ENCODE measurements around the gene SPATA12.

Gene SPATA12

DNA sequence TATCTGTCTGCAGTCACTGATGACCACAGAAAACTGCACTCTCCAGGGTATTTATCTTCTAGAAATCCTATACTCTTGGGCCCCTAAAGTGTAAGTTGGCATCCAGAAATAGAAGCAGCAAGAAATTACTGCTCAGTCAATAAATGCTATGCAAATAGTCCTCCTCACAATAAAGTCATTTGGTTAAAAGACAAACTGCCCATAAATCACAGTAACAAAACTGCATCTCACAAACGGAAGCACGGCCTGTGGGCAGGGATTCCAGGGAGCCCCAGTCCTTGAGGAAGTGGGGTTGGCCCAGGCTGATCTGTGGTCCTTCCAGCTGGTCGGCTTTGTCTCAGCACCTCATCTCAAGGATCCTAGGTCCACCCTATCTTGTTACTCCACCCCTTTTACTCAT lies 29.7 kb upstream of the SPATA12 start:
- no peaks in the 10 kb centered on the region for H3K9me2 ChIP-seq (replicated peaks; ENCODE audit: low read depth, low read length)
- H3K4me2 ChIP-seq (ENCODE audit: low read depth, low read length, poor library complexity, severe bottlenecking): no peak overlapping the region
- H3K27me3 ChIP-seq (ENCODE audit: insufficient read depth, low read length, poor library complexity, severe bottlenecking): no peaks in the 10 kb centered on the region
- no peaks in the 10 kb centered on the region for H4K20me1 ChIP-seq (ENCODE audit: insufficient read depth, low read length, poor library complexity, severe bottlenecking)
- TF ChIP-seq EZH2phosphoT487 (IDR thresholded peaks at IDR 0.05; ENCODE audit: borderline replicate concordance): no peak
- TF ChIP-seq, protein P1, sequence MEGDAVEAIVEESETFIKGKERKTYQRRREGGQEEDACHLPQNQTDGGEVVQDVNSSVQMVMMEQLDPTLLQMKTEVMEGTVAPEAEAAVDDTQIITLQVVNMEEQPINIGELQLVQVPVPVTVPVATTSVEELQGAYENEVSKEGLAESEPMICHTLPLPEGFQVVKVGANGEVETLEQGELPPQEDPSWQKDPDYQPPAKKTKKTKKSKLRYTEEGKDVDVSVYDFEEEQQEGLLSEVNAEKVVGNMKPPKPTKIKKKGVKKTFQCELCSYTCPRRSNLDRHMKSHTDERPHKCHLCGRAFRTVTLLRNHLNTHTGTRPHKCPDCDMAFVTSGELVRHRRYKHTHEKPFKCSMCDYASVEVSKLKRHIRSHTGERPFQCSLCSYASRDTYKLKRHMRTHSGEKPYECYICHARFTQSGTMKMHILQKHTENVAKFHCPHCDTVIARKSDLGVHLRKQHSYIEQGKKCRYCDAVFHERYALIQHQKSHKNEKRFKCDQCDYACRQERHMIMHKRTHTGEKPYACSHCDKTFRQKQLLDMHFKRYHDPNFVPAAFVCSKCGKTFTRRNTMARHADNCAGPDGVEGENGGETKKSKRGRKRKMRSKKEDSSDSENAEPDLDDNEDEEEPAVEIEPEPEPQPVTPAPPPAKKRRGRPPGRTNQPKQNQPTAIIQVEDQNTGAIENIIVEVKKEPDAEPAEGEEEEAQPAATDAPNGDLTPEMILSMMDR (conservative IDR thresholded peaks at IDR 0.05; ENCODE audit: low read length): no peak
- no peaks in the 10 kb centered on the region for H3K9me3 ChIP-seq (ENCODE audit: insufficient read depth, low read depth, low read length)
- H3F3A ChIP-seq (ENCODE audit: low read depth): no peaks in the 10 kb centered on the region
- peaks cover 29% of the 10 kb centered on the region for H3K4me1 ChIP-seq (ENCODE audit: insufficient read depth, low read length, poor library complexity, severe bottlenecking)
- H3K4me3 ChIP-seq (ENCODE audit: low read length, poor library complexity, severe bottlenecking): no peak overlapping the region
- H3K79me2 ChIP-seq (ENCODE audit: insufficient read depth, low read length): no peaks in the 10 kb centered on the region
- no peak overlapping the region for H2AFZ ChIP-seq (ENCODE audit: low read length)
- H3K36me3 ChIP-seq (ENCODE audit: insufficient read depth, low read length): no peaks in the 10 kb centered on the region
- H3K9ac ChIP-seq (ENCODE audit: low read depth, low read length, poor library complexity, severe bottlenecking): no peak overlapping the region

DNA sequence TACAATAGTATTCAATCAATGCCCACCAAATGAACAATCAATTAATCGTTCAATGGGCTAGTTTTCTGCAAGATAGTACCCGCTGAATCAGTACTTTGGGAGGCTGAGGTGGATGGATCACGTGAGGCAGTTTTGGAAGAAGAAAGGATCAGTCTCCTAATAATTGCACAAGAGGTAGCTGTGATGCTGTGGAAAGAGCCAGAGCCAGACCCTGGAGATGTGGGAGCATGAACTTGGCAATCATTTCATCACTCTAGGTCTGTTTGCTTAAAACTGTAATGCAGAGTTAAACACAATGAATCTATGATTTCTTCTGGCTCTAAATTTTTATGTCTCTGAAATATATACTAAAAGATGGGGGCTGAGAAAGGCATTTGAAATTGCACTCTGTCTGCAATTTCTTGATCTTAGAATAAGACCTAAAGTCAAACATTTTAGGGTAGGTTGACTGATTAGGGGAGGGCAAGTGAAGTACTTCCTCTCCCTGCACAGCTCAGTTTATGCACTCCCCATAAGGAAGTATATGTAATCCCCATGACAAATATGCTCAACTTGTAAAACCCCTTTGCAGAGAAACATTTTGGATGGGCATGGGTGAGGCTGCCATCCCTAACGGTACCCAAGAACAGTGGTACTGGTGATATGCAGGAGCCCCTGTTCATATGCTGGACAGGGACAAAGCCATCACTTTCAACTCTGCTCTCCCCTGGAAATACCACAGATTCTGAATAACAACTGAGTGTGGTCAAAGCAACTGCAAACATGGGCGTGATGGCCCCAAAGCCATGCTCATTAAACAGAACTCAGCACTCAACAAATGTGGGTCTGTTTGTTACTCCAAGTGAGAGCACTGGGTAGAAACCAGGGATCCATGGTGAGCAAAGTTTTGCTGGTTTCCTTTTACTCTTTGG lies 28.6 kb upstream of the SPATA12 start:
- no peaks in the 10 kb centered on the region for H3F3A ChIP-seq (ENCODE audit: low read depth)
- H2AFZ ChIP-seq (ENCODE audit: low read length): peak overlapping the region; percentile 23
- peak overlapping the region; percentile 33 for H3K4me2 ChIP-seq (ENCODE audit: low read depth, low read length, poor library complexity, severe bottlenecking)
- peak overlapping the region; percentile 1 for H3K9ac ChIP-seq (ENCODE audit: low read depth, low read length, poor library complexity, severe bottlenecking)
- no peaks in the 10 kb centered on the region for H3K9me2 ChIP-seq (replicated peaks; ENCODE audit: low read depth, low read length)
- TF ChIP-seq, protein P1 (conservative IDR thresholded peaks at IDR 0.05; ENCODE audit: low read length): no peak
- TF ChIP-seq EZH2phosphoT487 (IDR thresholded peaks at IDR 0.05; ENCODE audit: borderline replicate concordance): no peak
- no peaks in the 10 kb centered on the region for H3K9me3 ChIP-seq (ENCODE audit: insufficient read depth, low read depth, low read length)
- no peaks in the 10 kb centered on the region for H4K20me1 ChIP-seq (ENCODE audit: insufficient read depth, low read length, poor library complexity, severe bottlenecking)
- H3K36me3 ChIP-seq (ENCODE audit: insufficient read depth, low read length): no peaks in the 10 kb centered on the region
- H3K4me1 ChIP-seq (ENCODE audit: insufficient read depth, low read length, poor library complexity, severe bottlenecking): peaks cover 26% of the 10 kb centered on the region
- no peaks in the 10 kb centered on the region for H3K27me3 ChIP-seq (ENCODE audit: insufficient read depth, low read length, poor library complexity, severe bottlenecking)
- no peak overlapping the region for H3K4me3 ChIP-seq (ENCODE audit: low read length, poor library complexity, severe bottlenecking)
- H3K79me2 ChIP-seq (ENCODE audit: insufficient read depth, low read length): no peaks in the 10 kb centered on the region

DNA sequence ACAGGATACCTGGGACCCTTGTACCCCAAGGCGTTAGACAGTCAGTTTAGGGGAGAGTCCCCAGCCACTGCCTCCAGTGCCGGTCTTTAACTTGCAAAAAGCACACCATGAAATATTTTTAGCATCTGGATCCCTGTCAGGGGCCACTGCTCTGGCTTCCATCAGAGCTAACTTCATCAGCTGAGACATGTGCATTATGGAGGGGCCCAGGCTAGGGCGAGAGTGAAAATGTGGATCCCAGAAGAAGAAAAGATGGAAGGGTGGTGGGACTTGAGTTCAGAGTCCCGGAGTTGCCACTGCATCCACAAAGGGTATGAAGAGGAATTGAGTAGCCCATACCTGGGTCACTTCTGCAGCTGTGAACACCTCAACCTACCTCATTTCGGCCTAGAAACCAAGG lies 23.5 kb upstream of the SPATA12 start:
- Histone ChIP-seq H4K20me1 (ENCODE audit: insufficient read depth, low read length, poor library complexity, severe bottlenecking) (no peaks in the 10 kb centered on the region), H3K4me2 (ENCODE audit: low read depth, low read length, poor library complexity, severe bottlenecking) (no peak overlapping the region), H3K9ac (ENCODE audit: low read depth, low read length, poor library complexity, severe bottlenecking) (no peak overlapping the region), H3K36me3 (ENCODE audit: insufficient read depth, low read length) (no peaks in the 10 kb centered on the region), H3F3A (ENCODE audit: low read depth) (no peaks in the 10 kb centered on the region), H3K4me3 (ENCODE audit: low read length, poor library complexity, severe bottlenecking) (no peak overlapping the region), H3K79me2 (ENCODE audit: insufficient read depth, low read length) (no peaks in the 10 kb centered on the region), H3K9me2 (replicated peaks; ENCODE audit: low read depth, low read length) (no peaks in the 10 kb centered on the region), H2AFZ (ENCODE audit: low read length) (no peak overlapping the region), H3K4me1 (ENCODE audit: insufficient read depth, low read length, poor library complexity, severe bottlenecking) (peaks cover 15% of the 10 kb centered on the region), H3K9me3 (ENCODE audit: insufficient read depth, low read depth, low read length) (no peaks in the 10 kb centered on the region), H3K27me3 (ENCODE audit: insufficient read depth, low read length, poor library complexity, severe bottlenecking) (no peaks in the 10 kb centered on the region)
- TF ChIP-seq, protein P1 (conservative IDR thresholded peaks at IDR 0.05; ENCODE audit: low read length): no peak
- no peak for TF ChIP-seq EZH2phosphoT487 (IDR thresholded peaks at IDR 0.05; ENCODE audit: borderline replicate concordance)
